Spinal cord (tissue), 10 donors: ENCODE data around the gene AFAP1. TPM values are rescaled to one million over a fixed set of nuclear protein-coding genes. Genes with fewer than 3 reads are reported as not detected.
A peak's percentile ranks its signal among the peaks of the same experiment; 100 is the strongest.

Experiments
- DNase-seq, 6 donors: peaks; one replicate each; pipeline versions ENCODE4 v3.0.0 to v3.0.0-alpha.2; 2013 to 2015; ENCODE audit warnings: low spot score in 6 of 6, low read depth in 4 of 6
- H3K27ac ChIP-seq: one replicate; pipeline ENCODE4 v1.5.1; 2013; ENCODE audit warnings: low read depth, low read length, control low read depth
- H3K27me3 ChIP-seq: one replicate; pipeline ENCODE4 v1.6.1; 2013; ENCODE audit warnings: low read length; ENCODE audit not compliant: control insufficient read depth, insufficient read depth
- H3K36me3 ChIP-seq: one replicate; pipeline ENCODE4 v1.6.1; 2013; ENCODE audit warnings: low read length; ENCODE audit not compliant: control insufficient read depth, insufficient read depth
- H3K4me1 ChIP-seq: one replicate; pipeline ENCODE4 v1.6.1; 2013; ENCODE audit warnings: low read length; ENCODE audit not compliant: control insufficient read depth, insufficient read depth
- H3K4me3 ChIP-seq: one replicate; pipeline ENCODE4 v1.5.1; 2013; ENCODE audit warnings: low read depth, low read length, control low read depth
- H3K9me3 ChIP-seq: one replicate; pipeline ENCODE4 v1.6.1; 2013; ENCODE audit warnings: low read length; ENCODE audit not compliant: control insufficient read depth, insufficient read depth
- WGBS: methylation state at CpG from one replicate; pipeline ENCODE4 v1.1.5; 2013; ENCODE audit warnings: missing lambda C conversion rate; ENCODE audit not compliant: insufficient coverage; 5-methylcytosine and 5-hydroxymethylcytosine counted together
- polyA plus RNA-seq, 2 donors: library from polyadenylated mRNA; unstranded; fragments of 120-200 nt; gene quantifications; one replicate each; pipeline ENCODE4 v1.2.1, GENCODE V29; 2013; ENCODE audit not compliant: insufficient read length in 2 of 2
- total RNA-seq, 2 donors: library from RNA; depleted of rRNA in 1 of 2; stranded (reverse); fragments of 120-200 nt in 1 of 2; fragments of >200 nt in 1 of 2; gene quantifications; one replicate each; pipeline versions ENCODE4 v1.2.3 to v1.2.4, GENCODE V29; 2013 to 2014
- donor health status: healthy.

AFAP1 gene
- total and polyA plus RNA-seq, 4 donors, result 34.8 to 42.0 (median 36.3) TPM

GRCh38 chr4:7761312-7761711 lies 178.3 kb downstream of the AFAP1 start:
- Histone ChIP-seq H3K36me3 (peaks cover 71% of the 10 kb centered on the region), H3K9me3 (no peaks in the 10 kb centered on the region), H3K27me3 (no peaks in the 10 kb centered on the region), H3K4me3 (no peak overlapping the region), H3K4me1 (peaks cover 23% of the 10 kb centered on the region), H3K27ac (no peak overlapping the region)
- WGBS, result 85% methylated on average over 11 of the region's 11 CpGs
- no peak for DNase-seq

GRCh38 chr4:7760706-7761105 lies 179.0 kb downstream of the AFAP1 start:
- Histone ChIP-seq H3K27me3 (no peaks in the 10 kb centered on the region), H3K9me3 (no peaks in the 10 kb centered on the region), H3K27ac (no peak overlapping the region), H3K36me3 (peaks cover 72% of the 10 kb centered on the region), H3K4me1 (peaks cover 23% of the 10 kb centered on the region), H3K4me3 (no peak overlapping the region)
- DNase-seq, result no peak
- WGBS, result 89% methylated on average over 13 of the region's 16 CpGs

- WGBS, result 92% methylated on average over 7 of the region's 9 CpGs
- Histone ChIP-seq H3K36me3 (peaks cover 72% of the 10 kb centered on the region), H3K4me1 (peaks cover 28% of the 10 kb centered on the region), H3K4me3 (no peak overlapping the region), H3K27me3 (no peaks in the 10 kb centered on the region), H3K27ac (no peak overlapping the region), H3K9me3 (no peaks in the 10 kb centered on the region)
- DNase-seq, result no peak
These were observed 179.4 kb downstream of the AFAP1 start for GRCh38 chr4:7760228-7760627.

- peaks cover 28% of the 10 kb centered on the region for H3K4me1 ChIP-seq
- H3K36me3 ChIP-seq, result peaks cover 71% of the 10 kb centered on the region
- H3K27me3 ChIP-seq, result no peaks in the 10 kb centered on the region
- no peak for DNase-seq
- no peak overlapping the region for H3K27ac ChIP-seq
- 94% methylated on average over 4 of the region's 7 CpGs for WGBS
- H3K4me3 ChIP-seq, result no peak overlapping the region
- H3K9me3 ChIP-seq, result no peaks in the 10 kb centered on the region
These were observed 180.0 kb downstream of the AFAP1 start for GRCh38 chr4:7759635-7760034.

GRCh38 chr4:7759216-7759615 lies 180.4 kb downstream of the AFAP1 start:
- Histone ChIP-seq H3K4me1 (peaks cover 28% of the 10 kb centered on the region), H3K4me3 (no peak overlapping the region), H3K36me3 (peaks cover 75% of the 10 kb centered on the region), H3K27ac (no peak overlapping the region), H3K27me3 (no peaks in the 10 kb centered on the region), H3K9me3 (no peaks in the 10 kb centered on the region)
- 100% methylated on average over 7 of the region's 12 CpGs for WGBS
- DNase-seq, result no peak

- peaks cover 28% of the 10 kb centered on the region for H3K4me1 ChIP-seq
- no peak for DNase-seq
- no peaks in the 10 kb centered on the region for H3K9me3 ChIP-seq
- H3K27me3 ChIP-seq, result no peaks in the 10 kb centered on the region
- H3K27ac ChIP-seq, result no peak overlapping the region
- H3K36me3 ChIP-seq, result peaks cover 72% of the 10 kb centered on the region
- 79% methylated on average over 6 of the region's 11 CpGs for WGBS
- no peak overlapping the region for H3K4me3 ChIP-seq
These were observed 181.2 kb downstream of the AFAP1 start for GRCh38 chr4:7758476-7758875.

GRCh38 chr4:7757501-7758471 lies 181.9 kb downstream of the AFAP1 start:
- DNase-seq, result peak in 1 of 6 donors; percentile 19
- WGBS, result 48% methylated on average over 21 of the region's 22 CpGs
- no peaks in the 10 kb centered on the region for H3K9me3 ChIP-seq
- peaks cover 71% of the 10 kb centered on the region for H3K36me3 ChIP-seq
- H3K27me3 ChIP-seq, result no peaks in the 10 kb centered on the region
- H3K4me1 ChIP-seq, result peaks cover 28% of the 10 kb centered on the region
- H3K27ac ChIP-seq, result no peak overlapping the region
- H3K4me3 ChIP-seq, result no peak overlapping the region

GRCh38 chr4:7756561-7757355 lies 182.9 kb downstream of the AFAP1 start:
- Histone ChIP-seq H3K27me3 (no peaks in the 10 kb centered on the region), H3K4me3 (no peak overlapping the region), H3K27ac (no peak overlapping the region), H3K9me3 (no peaks in the 10 kb centered on the region), H3K4me1 (peaks cover 25% of the 10 kb centered on the region), H3K36me3 (peaks cover 64% of the 10 kb centered on the region)
- WGBS, result 91% methylated on average over 32 of the region's 32 CpGs
- DNase-seq, result no peak

- WGBS, result 92% methylated on average over 14 of the region's 14 CpGs
- Histone ChIP-seq H3K4me3 (no peak overlapping the region), H3K27ac (no peak overlapping the region), H3K27me3 (no peaks in the 10 kb centered on the region), H3K4me1 (peaks cover 23% of the 10 kb centered on the region), H3K9me3 (no peaks in the 10 kb centered on the region), H3K36me3 (peaks cover 57% of the 10 kb centered on the region)
- no peak for DNase-seq
These were observed 183.6 kb downstream of the AFAP1 start for GRCh38 chr4:7756071-7756470.
